SK-N-SH (cell line): ENCODE measurements around the gene C17orf50.

Experiments used
- CTCF ChIP-seq: fragments of 200-600 bp; sonication (generic); IDR thresholded peaks from 2 replicates; pipeline ENCODE4 v1.6.1; 2017; ENCODE audit warnings: antibody characterized with exemption, mild to moderate bottlenecking, moderate library complexity
- EZH2phosphoT487 ChIP-seq: fragments of 200-600 bp; sonication (generic); IDR thresholded peaks from 2 replicates; pipeline ENCODE4 v1.6.1; 2017; ENCODE audit warnings: low read depth, mixed run types, mild to moderate bottlenecking, antibody characterized with exemption, moderate library complexity, borderline replicate concordance
- JUND ChIP-seq: IDR thresholded peaks from 2 replicates; pipeline ENCODE4 v1.4.0; 2012
- MAX ChIP-seq: IDR thresholded peaks from 2 replicates; pipeline ENCODE4 v1.4.0; 2012; ENCODE audit warnings: low read depth
- MXI1 ChIP-seq: IDR thresholded peaks from 2 replicates; pipeline ENCODE4 v1.6.1; 2012; ENCODE audit warnings: mild to moderate bottlenecking, low read depth, low read length, improper control_type of control experiment
- NFIC ChIP-seq: IDR thresholded peaks from 2 replicates; pipeline ENCODE4 v1.4.0; 2012; ENCODE audit warnings: borderline replicate concordance
- POLR2AphosphoS5 ChIP-seq: IDR thresholded peaks from 2 replicates; pipeline ENCODE4 v1.6.1; 2012; ENCODE audit warnings: low read depth, low read length
- RAD21 ChIP-seq: IDR thresholded peaks from 2 replicates; pipeline ENCODE4 v1.6.1; 2012; ENCODE audit warnings: mild to moderate bottlenecking, low read length
- RFX5 ChIP-seq: IDR thresholded peaks from 2 replicates; pipeline ENCODE4 v1.6.1; 2012; ENCODE audit warnings: mild to moderate bottlenecking, improper control_type of control experiment, low read length
- SIN3A ChIP-seq: IDR thresholded peaks from 2 replicates; pipeline ENCODE4 v1.6.1; 2012; ENCODE audit warnings: low read depth, mild to moderate bottlenecking, low read length, moderate library complexity, borderline replicate concordance
- TAF1 ChIP-seq: IDR thresholded peaks from 2 replicates; pipeline ENCODE4 v1.6.1; 2012; ENCODE audit warnings: low read depth, mild to moderate bottlenecking, low read length, moderate library complexity, borderline replicate concordance

GRCh38 chr17:35716897-35717465, 43.7 kb upstream of the C17orf50 start:
- no peak for TF ChIP-seq TAF1
- TF ChIP-seq RAD21, result no peak
- no peak for TF ChIP-seq JUND
- TF ChIP-seq POLR2AphosphoS5, result no peak
- no peak for TF ChIP-seq CTCF
- no peak for TF ChIP-seq SIN3A
- TF ChIP-seq RFX5, result no peak
- TF ChIP-seq MXI1, result no peak
- TF ChIP-seq EZH2phosphoT487, result no peak
- TF ChIP-seq NFIC, result no peak
- TF ChIP-seq MAX, result no peak
